GM21737 (cell line): ENCODE measurements around the gene TMED1.

Experiments used
- ATAC-seq: cut with Tn5 transposase; IDR thresholded peaks from one replicate; pipeline ENCODE4 v1.9.1; 2021; ENCODE audit warnings: mild to moderate bottlenecking, moderate library complexity; ENCODE audit not compliant: unreplicated experiment

Gene TMED1

DNA sequence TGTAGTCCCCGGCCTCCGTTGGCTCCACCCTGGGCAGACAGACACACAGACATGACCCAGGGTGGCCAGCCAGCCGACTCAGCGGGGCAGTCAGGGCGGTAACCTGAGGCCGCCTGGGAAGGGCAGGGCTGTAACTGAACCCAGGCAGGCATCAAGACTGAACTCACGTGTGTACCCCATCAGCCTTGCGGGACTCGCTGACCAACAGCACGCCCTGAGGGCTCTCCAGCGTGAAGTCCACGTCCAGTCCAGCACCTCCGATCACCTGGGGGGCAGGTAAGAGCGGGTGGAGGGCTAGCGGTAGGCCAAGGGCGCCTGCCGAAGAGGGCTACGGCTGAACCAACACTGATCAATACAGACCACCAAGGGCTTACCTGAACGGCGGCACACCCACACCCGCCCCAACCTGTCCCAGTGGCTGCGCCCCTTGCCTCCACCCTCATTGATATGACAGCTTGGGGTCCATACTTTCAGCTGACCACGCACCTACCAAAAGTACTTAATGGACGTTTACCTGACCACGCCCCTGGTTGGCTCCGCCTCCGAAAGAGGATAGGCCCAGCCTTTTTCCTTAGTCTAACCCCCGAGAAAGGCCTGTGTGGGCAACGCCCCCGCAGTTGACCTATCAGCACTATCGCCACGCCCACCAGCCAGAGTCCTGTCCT lies 791 bp downstream of the TMED1 start:
- no peak for ATAC-seq

DNA sequence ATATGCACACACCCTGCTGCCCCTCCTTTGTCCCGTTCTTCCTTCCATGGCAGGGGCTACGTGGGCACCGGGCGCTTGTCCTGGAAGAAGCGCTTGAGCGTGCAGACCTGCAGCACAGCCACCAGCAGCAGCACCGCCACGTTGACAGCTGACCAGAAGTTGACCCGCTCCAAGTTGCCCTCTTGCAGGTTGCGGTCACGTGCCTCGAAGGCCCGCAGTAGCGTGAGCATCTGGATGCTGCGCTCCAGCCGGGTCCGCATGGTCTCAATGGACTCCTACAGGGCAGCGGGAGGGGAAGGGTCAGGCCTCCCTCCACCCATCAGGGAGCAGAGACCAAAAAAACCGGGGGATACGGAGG lies 3.1 kb downstream of the TMED1 start:
- ATAC-seq = no peak

GRCh38 chr19:10831987-10832938 lies 3.7 kb downstream of the TMED1 start:
- no peak for ATAC-seq

DNA sequence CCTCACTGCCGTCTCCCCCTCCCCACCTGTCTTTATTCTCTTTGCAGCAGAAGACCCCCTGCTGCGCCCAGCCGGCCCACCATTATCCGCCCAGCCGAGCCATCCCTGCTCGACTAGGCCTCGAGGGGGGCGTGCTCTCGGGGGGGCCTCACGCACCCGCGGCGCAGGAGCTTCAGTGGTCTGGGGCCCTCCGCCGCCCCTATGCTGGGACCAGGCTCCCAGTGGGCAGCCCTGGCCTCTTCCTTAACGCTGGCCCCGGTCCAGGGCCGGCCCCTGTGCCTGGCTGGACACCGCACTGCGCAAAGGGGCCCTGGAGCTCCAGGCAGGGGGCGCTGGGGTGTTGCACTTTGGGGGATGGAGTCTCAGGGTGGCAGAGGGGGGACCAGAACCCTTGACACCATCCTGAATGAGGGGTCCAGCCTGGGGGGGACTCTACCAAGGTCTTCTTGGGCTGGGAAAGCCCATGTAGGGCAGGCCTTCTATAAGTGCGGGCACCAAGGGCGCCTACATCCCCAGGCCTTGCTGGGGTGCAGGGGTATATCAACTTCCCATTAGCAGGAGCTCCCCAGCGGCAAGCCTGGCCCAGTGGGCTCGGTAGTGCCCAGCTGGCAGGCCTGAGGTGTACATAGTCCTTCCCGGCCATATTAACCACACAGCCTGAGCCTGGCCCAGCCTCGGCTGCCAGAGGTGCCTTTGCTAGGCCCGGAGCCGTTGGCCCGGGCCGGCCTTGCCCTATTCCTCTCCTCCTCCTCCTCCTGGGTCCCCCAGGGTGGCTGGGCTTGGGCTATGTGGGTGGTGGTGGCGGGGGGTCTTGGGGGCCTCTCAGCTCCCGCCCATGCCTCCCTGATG lies 4.9 kb downstream of the TMED1 start:
- no peak for ATAC-seq

GRCh38 chr19:10830370-10830769 lies 5.6 kb downstream of the TMED1 start:
- no peak for ATAC-seq

DNA sequence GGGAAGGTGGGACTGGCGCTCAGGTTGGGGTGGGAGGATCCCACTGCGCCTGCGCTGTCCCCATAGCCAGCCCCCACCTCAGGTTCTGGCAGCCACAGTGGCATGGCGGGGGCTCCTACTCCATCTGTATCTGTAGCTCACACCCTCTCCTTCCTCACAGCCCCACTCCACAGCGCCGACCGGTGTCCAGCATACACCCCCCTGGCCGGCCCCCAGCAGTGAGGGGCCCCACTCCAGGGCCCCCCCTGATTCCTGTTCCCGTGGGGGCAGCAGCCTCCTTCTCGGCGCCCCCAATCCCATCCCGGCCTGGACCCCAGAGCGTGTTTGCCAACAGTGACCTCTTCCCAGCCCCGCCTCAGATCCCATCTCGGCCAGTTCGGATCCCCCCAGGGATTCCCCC lies 6.0 kb downstream of the TMED1 start:
- no peak for ATAC-seq

DNA sequence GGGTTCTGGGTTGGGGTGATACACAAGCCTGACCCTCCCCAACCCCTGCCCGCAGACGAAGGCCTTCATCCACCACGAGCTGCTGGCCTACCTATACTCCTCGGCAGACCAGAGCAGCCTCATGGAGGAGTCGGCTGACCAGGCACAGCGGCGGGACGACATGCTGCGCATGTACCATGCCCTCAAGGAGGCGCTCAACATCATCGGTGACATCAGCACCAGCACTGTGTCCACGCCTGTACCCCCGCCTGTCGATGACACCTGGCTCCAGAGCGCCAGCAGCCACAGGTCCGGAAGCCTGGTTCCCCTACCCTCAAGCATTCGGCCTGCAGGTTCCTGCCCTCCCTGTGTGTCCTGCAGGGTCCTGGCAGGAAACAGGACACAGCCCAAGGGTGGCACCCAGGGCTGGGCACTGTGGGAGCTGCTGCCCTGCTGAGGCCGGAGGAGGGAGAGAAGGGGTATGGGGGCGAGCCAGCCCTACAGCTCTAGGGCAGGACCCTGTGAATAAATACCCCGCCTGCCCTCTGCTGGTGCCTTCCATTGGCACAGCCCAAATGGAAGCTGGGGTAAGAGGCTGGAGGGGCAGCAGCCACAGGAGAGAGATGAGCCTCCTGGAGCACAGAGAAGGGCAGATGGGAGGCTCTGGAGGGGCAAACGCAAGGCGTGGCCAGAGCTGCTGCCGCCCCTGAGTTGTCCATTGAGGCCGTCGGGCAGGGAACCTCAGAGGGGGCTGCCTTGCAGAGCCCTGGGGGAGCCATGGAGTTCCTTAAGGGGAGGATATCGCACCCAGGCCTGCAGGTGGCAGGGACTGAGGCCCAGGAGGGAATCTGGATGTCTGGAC lies 6.8 kb downstream of the TMED1 start:
- ATAC-seq = no peak

DNA sequence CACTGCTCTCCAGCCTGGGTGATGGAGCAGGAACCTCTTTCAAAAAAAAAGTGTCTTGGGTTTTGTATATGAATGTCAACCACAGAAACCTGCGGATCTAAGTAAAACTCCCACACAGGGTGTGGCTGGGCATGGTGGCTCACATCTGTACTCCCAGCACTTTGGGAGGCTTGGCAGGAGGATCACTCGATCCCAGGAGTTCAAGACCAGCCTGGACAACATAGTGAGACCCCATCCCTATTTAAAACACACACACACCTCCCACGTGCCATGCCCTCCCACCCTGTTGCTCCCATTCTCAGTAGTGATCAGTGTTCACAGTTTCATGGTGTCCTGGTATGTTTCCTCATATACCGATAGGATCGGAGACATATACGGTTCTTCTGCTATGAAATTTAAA lies 9.2 kb downstream of the TMED1 start:
- ATAC-seq = no peak

GRCh38 chr19:10826231-10826630 lies 9.8 kb downstream of the TMED1 start:
- ATAC-seq = no peak

GRCh38 chr19:10823690-10824089 lies 12.3 kb downstream of the TMED1 start:
- no peak for ATAC-seq

- ATAC-seq = no peak
These were observed 15.8 kb downstream of the TMED1 start for GRCh38 chr19:10820173-10820572.

GRCh38 chr19:10819124-10820060 lies 16.6 kb downstream of the TMED1 start:
- no peak for ATAC-seq

- ATAC-seq = no peak
These were observed 17.5 kb downstream of the TMED1 start for GRCh38 chr19:10818301-10819123.

DNA sequence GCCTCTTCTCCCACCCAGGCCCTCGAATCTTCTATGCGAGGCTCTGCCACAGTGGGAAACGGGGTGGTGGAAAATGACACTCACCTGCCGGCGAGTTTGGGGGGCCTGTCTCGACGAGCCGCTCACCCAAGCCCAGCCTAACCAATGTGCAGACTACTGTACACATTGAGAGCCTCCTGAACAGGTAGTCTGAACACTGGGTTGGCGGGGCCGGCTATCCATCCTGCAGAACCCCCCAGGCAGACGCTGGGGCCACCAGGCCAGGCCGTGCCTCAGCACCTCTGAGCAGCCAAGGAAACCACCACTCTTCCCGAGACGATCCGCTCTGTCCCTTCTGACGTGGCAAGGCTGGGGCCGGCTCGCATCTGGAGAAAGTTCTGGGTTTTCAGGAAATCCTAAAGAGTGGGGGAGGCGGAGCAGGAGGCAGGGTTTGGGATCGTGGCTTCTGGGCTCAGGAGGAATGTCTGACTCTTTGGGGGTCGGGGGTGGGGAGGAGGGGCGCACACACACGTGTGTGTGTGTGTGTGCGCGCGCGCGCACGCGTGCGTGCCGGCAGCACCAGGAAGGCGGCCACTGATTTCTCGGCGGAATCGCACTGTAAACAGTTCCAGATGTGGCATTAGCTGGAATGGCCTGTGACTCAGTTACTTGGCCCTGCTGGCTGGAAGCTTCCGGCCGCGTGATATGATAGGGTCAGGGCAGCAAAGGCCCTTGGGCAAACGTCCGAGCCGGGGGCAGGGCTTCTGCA lies 18.5 kb downstream of the TMED1 start:
- no peak for ATAC-seq

DNA sequence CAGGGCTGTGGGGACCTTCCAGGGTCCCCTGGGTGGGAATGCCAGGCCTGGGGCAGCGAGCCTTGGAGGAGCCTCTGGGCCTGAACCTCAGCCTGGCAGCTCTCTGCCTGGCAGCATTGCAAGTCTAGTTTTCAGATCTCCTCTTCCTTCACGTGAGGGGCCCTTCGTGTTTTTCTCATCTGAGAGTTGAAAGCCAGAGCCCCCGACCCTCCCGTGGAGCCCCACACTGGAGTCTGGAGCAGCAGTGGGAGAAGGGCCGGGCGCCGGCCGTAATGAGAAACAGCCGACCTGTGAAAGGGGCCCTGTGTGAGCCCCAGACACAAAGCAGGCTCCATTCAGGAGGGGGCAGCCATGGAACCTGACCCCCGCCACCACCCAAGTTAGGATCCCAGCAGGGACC lies 19.3 kb downstream of the TMED1 start:
- ATAC-seq = no peak

GRCh38 chr19:10815969-10816644 lies 19.9 kb downstream of the TMED1 start:
- ATAC-seq = no peak

GRCh38 chr19:10815007-10815536 lies 20.9 kb downstream of the TMED1 start:
- no peak for ATAC-seq
